ENCODE data around the gene ACE2.

Gene ACE2

GRCh38 chrX:15623054-15623453 is 22.3 kb upstream of the ACE2 start:
- TF ChIP-seq, protein P1, sequence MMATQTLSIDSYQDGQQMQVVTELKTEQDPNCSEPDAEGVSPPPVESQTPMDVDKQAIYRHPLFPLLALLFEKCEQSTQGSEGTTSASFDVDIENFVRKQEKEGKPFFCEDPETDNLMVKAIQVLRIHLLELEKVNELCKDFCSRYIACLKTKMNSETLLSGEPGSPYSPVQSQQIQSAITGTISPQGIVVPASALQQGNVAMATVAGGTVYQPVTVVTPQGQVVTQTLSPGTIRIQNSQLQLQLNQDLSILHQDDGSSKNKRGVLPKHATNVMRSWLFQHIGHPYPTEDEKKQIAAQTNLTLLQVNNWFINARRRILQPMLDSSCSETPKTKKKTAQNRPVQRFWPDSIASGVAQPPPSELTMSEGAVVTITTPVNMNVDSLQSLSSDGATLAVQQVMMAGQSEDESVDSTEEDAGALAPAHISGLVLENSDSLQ (IDR thresholded peaks at IDR 0.05): no peak
- TF ChIP-seq ELF4 (IDR thresholded peaks at IDR 0.05): no peak
- no peak for TF ChIP-seq TARDBP (IDR thresholded peaks at IDR 0.05)
- TF ChIP-seq NFRKB (IDR thresholded peaks at IDR 0.05): no peak
- TF ChIP-seq ARNT (IDR thresholded peaks at IDR 0.05): no peak
- TF ChIP-seq HDGF (IDR thresholded peaks at IDR 0.05; ENCODE audit: borderline replicate concordance): no peak
- TF ChIP-seq SUZ12 (IDR thresholded peaks at IDR 0.05): no peak
- no peak for TF ChIP-seq BHLHE40 (IDR thresholded peaks at IDR 0.05; ENCODE audit: borderline replicate concordance)
- TF ChIP-seq FOXM1 (IDR thresholded peaks at IDR 0.05; ENCODE audit: borderline replicate concordance): no peak
- no peak for TF ChIP-seq L3MBTL2 (conservative IDR thresholded peaks at IDR 0.05)
- no peak for TF ChIP-seq CTBP1 (IDR thresholded peaks at IDR 0.05; ENCODE audit: borderline replicate concordance)
- no peak for TF ChIP-seq FOXA1 (IDR thresholded peaks at IDR 0.05)
- TF ChIP-seq SP1 (IDR thresholded peaks at IDR 0.05): no peak
- TF ChIP-seq ZNF384 (IDR thresholded peaks at IDR 0.05): no peak
- no peak for TF ChIP-seq LEF1 (IDR thresholded peaks at IDR 0.05; ENCODE audit: borderline replicate concordance)
- POLR2A ChIA-PET: no interaction called here
- CTCF ChIA-PET: no interaction called here
- no peak for DNase-seq (ENCODE audit: extremely low spot score)

- CTCF ChIA-PET: interaction anchor here (0.6 kb wide), 1 partner anchor 41 kb away, joined by 3 read pairs; no protein-coding TSS in a partner anchor
- DNase-seq (ENCODE audit: extremely low spot score): no peak
- no peak for TF ChIP-seq ARNT (IDR thresholded peaks at IDR 0.05)
- no peak for TF ChIP-seq ELF4 (IDR thresholded peaks at IDR 0.05)
- no peak for TF ChIP-seq FOXM1 (IDR thresholded peaks at IDR 0.05; ENCODE audit: borderline replicate concordance)
- TF ChIP-seq, protein P1 (IDR thresholded peaks at IDR 0.05): no peak
- TF ChIP-seq LEF1 (IDR thresholded peaks at IDR 0.05; ENCODE audit: borderline replicate concordance): no peak
- no peak for TF ChIP-seq ZNF384 (IDR thresholded peaks at IDR 0.05)
- no peak for TF ChIP-seq BHLHE40 (IDR thresholded peaks at IDR 0.05; ENCODE audit: borderline replicate concordance)
- TF ChIP-seq NFRKB (IDR thresholded peaks at IDR 0.05): no peak
- TF ChIP-seq CTBP1 (IDR thresholded peaks at IDR 0.05; ENCODE audit: borderline replicate concordance): no peak
- POLR2A ChIA-PET: no interaction called here
Observed at GRCh38 chrX:15619053-15619755, 18.4 kb upstream of the ACE2 start.

DNA sequence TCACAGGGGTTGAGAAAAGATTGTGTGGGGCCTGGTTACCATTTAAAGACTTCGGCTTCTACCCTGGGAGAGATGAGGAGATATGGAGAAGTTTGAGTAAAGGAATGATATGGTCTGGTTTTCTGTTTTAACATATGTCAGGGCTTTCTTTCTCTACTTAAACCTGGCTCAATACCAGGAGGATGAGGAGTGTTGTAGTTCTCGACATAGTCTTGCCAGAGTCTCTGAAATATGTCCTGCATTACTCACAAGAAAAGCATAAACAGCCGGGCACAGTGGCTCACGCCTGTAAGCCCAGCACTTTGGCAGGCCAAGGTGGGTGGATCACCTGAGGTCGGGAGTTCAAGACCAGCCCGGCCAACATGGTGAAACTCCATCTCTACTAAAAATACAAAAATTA is 16.4 kb upstream of the ACE2 start:
- ChIA-PET CTCF (no interaction called here), POLR2A (no interaction called here)
- no peak for DNase-seq (ENCODE audit: extremely low spot score)
- TF ChIP-seq FOXA1 (IDR thresholded peaks at IDR 0.05) (no peak), LEF1 (IDR thresholded peaks at IDR 0.05; ENCODE audit: borderline replicate concordance) (no peak), TARDBP (IDR thresholded peaks at IDR 0.05) (no peak), L3MBTL2 (conservative IDR thresholded peaks at IDR 0.05) (no peak), ARNT (IDR thresholded peaks at IDR 0.05) (no peak), NFRKB (IDR thresholded peaks at IDR 0.05) (no peak), ZNF384 (IDR thresholded peaks at IDR 0.05) (no peak), ELF4 (IDR thresholded peaks at IDR 0.05) (no peak), SP1 (IDR thresholded peaks at IDR 0.05) (no peak), BHLHE40 (IDR thresholded peaks at IDR 0.05; ENCODE audit: borderline replicate concordance) (no peak), FOXK2 (IDR thresholded peaks at IDR 0.05) (no peak), FOXM1 (IDR thresholded peaks at IDR 0.05; ENCODE audit: borderline replicate concordance) (no peak), CTBP1 (IDR thresholded peaks at IDR 0.05; ENCODE audit: borderline replicate concordance) (no peak)
- TF ChIP-seq, protein P1 (IDR thresholded peaks at IDR 0.05): no peak

DNA sequence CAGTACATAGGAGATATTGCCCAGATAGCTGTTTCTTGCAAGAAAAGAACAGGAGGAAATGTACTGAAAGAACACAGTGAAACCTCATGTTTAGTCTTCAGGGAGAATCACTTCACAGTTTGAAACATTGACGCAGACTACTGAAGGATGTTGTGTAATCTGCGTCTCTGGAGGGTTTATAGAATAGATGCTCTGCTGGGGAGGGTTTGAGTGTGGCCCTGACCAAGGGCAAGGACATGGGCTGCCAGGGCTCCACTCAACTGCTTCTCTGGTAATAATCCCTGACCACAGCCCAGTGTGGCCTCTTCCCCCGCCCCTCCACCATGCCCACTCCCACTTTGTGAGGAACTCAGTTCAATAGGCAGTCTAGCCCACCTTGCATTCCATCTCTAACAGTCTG is 15.8 kb upstream of the ACE2 start:
- DNase-seq (ENCODE audit: extremely low spot score): no peak
- CTCF ChIA-PET: interaction anchor here (0.7 kb wide), 1 partner anchor 11 kb away, joined by 3 read pairs; no protein-coding TSS in a partner anchor
- TF ChIP-seq L3MBTL2 (conservative IDR thresholded peaks at IDR 0.05) (no peak), FOXK2 (IDR thresholded peaks at IDR 0.05) (no peak), ZNF384 (IDR thresholded peaks at IDR 0.05) (no peak), HDGF (IDR thresholded peaks at IDR 0.05; ENCODE audit: borderline replicate concordance) (no peak), TARDBP (IDR thresholded peaks at IDR 0.05) (no peak)
- TF ChIP-seq, protein P1 (IDR thresholded peaks at IDR 0.05): no peak
- POLR2A ChIA-PET: no interaction called here

GRCh38 chrX:15607067-15607466 is 6.3 kb upstream of the ACE2 start:
- DNase-seq (ENCODE audit: extremely low spot score): no peak
- TF ChIP-seq SP1 (IDR thresholded peaks at IDR 0.05): no peak
- TF ChIP-seq L3MBTL2 (conservative IDR thresholded peaks at IDR 0.05): no peak
- TF ChIP-seq SUZ12 (IDR thresholded peaks at IDR 0.05): no peak
- no peak for TF ChIP-seq HDGF (IDR thresholded peaks at IDR 0.05; ENCODE audit: borderline replicate concordance)
- TF ChIP-seq ELF4 (IDR thresholded peaks at IDR 0.05): no peak
- no peak for TF ChIP-seq LEF1 (IDR thresholded peaks at IDR 0.05; ENCODE audit: borderline replicate concordance)
- no peak for TF ChIP-seq TARDBP (IDR thresholded peaks at IDR 0.05)
- no peak for TF ChIP-seq ZNF384 (IDR thresholded peaks at IDR 0.05)
- TF ChIP-seq CTBP1 (IDR thresholded peaks at IDR 0.05; ENCODE audit: borderline replicate concordance): no peak
- ChIA-PET CTCF (no interaction called here), POLR2A (no interaction called here)

Measured in HEK293T (cell line).